Measurements from ENCODE around the gene SPCS3.
"Not testable (repeated sequence)": the region's sequence is repeated elsewhere in the genome, so short reads cannot be mapped to it uniquely, and the experiment has no call there.

The SPCS3 gene

GRCh38 chr4:176342384-176342783 is 22.6 kb downstream of the SPCS3 start:
- TF ChIP-seq CTCF (IDR thresholded peaks at IDR 0.05; ENCODE audit: insufficient read depth, missing control alignments): no peak
- FAIRE-seq (no peak), DNase-seq (ENCODE audit: insufficient read length, low spot score) (no peak)

- no peak for TF ChIP-seq CTCF (IDR thresholded peaks at IDR 0.05; ENCODE audit: insufficient read depth, missing control alignments)
- DNase-seq (ENCODE audit: insufficient read length, low spot score) (no peak), FAIRE-seq (no peak)
These were observed 23.5 kb downstream of the SPCS3 start for GRCh38 chr4:176343286-176343685.

GRCh38 chr4:176345346-176345745 is 25.6 kb downstream of the SPCS3 start:
- not testable (repeated sequence) for DNase-seq (ENCODE audit: insufficient read length, low spot score); FAIRE-seq

- DNase-seq (ENCODE audit: insufficient read length, low spot score): not testable (repeated sequence)
These were observed 27.1 kb downstream of the SPCS3 start for GRCh38 chr4:176346836-176347235.

GRCh38 chr4:176350671-176351070 is 30.9 kb downstream of the SPCS3 start:
- no peak for TF ChIP-seq CTCF (IDR thresholded peaks at IDR 0.05; ENCODE audit: insufficient read depth, missing control alignments)
- FAIRE-seq (no peak), DNase-seq (ENCODE audit: insufficient read length, low spot score) (no peak)

More at GRCh38 chr4:176346836-176347235, 27.1 kb downstream of the SPCS3 start:
- FAIRE-seq: not testable (repeated sequence)

- TF ChIP-seq CTCF (IDR thresholded peaks at IDR 0.05; ENCODE audit: insufficient read depth, missing control alignments): no peak
- no peak for FAIRE-seq
- DNase-seq (ENCODE audit: insufficient read length, low spot score): no peak
These were observed 35.1 kb downstream of the SPCS3 start for GRCh38 chr4:176354884-176355283.

GRCh38 chr4:176357359-176358082 is 37.8 kb downstream of the SPCS3 start:
- DNase-seq (ENCODE audit: insufficient read length, low spot score) (no peak), FAIRE-seq (no peak)
- TF ChIP-seq CTCF (IDR thresholded peaks at IDR 0.05; ENCODE audit: insufficient read depth, missing control alignments): no peak

- TF ChIP-seq CTCF (IDR thresholded peaks at IDR 0.05; ENCODE audit: insufficient read depth, missing control alignments): no peak
- DNase-seq (ENCODE audit: insufficient read length, low spot score): no peak
- no peak for FAIRE-seq
These were observed 38.3 kb downstream of the SPCS3 start for GRCh38 chr4:176358083-176358469.
